ENCODE data around the gene PPP2R5C.

GRCh38 chr14:101833045-101833444 is 71.5 kb downstream of the PPP2R5C start:
- TF ChIP-seq SPI1 (IDR thresholded peaks at IDR 0.05; ENCODE audit: low read depth, low read length) (no peak), POLR2A (IDR thresholded peaks at IDR 0.05; ENCODE audit: low read depth, low read length) (no peak), POLR2AphosphoS5 (IDR thresholded peaks at IDR 0.05; ENCODE audit: low read depth, low read length) (no peak), PAX5 (IDR thresholded peaks at IDR 0.05; ENCODE audit: insufficient read depth, low read length, severe bottlenecking) (no peak), TAF1 (IDR thresholded peaks at IDR 0.05; ENCODE audit: low read depth, low read length) (no peak)
